Uterus (tissue), 2 donors: ENCODE measurements around the gene CCNY.

Experiments
- POLR2A ChIP-seq, 2 donors: fragments of 450-650 bp; IDR thresholded peaks; one replicate each; pipeline ENCODE4 v1.6.1; 2016; ENCODE audit warnings: antibody characterized with exemption in 2 of 2, mild to moderate bottlenecking in 1 of 2, moderate library complexity in 1 of 2
- TF ChIP-seq, protein P1 (sequence below), 4 experiments: fragments of 200-600 bp in 2 of 4; fragments of 450-650 bp in 2 of 4; sonication (generic) in 2 of 4; IDR thresholded peaks; one replicate each; pipeline ENCODE4 v1.5.1; 2016 to 2019; ENCODE audit warnings: antibody characterized with exemption in 4 of 4, mild to moderate bottlenecking in 2 of 4, moderate library complexity in 1 of 4

DNA sequence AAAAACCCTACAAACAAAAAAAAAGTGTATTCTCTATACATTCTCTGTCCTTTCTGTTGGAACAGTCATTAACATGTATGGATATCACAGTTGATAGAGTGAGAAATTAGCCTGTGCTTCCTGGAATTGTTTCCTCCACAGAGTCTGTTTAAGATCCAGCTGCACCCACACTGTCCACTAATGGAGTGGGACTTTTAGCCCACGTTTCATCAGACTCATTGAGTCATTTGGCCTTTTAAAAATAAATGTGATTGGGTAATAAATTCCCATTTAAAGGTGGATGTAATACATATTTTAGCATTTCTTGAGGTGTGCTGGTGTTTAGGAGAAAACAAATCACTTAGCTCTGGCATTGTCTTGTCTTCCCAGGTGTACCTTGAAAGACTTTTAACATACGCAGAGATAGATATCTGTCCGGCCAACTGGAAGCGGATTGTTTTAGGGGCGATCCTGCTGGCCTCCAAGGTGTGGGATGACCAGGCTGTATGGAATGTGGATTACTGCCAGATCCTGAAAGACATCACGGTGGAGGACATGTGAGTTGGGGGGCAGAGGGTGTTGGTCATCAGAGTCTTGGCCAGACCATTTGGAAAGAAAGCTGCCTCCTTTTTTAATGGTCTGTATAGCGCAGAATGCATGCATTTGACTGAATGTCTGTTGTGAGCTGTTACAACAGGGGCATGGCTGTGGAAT lies 216.5 kb downstream of the CCNY start:
- TF ChIP-seq, protein P1, sequence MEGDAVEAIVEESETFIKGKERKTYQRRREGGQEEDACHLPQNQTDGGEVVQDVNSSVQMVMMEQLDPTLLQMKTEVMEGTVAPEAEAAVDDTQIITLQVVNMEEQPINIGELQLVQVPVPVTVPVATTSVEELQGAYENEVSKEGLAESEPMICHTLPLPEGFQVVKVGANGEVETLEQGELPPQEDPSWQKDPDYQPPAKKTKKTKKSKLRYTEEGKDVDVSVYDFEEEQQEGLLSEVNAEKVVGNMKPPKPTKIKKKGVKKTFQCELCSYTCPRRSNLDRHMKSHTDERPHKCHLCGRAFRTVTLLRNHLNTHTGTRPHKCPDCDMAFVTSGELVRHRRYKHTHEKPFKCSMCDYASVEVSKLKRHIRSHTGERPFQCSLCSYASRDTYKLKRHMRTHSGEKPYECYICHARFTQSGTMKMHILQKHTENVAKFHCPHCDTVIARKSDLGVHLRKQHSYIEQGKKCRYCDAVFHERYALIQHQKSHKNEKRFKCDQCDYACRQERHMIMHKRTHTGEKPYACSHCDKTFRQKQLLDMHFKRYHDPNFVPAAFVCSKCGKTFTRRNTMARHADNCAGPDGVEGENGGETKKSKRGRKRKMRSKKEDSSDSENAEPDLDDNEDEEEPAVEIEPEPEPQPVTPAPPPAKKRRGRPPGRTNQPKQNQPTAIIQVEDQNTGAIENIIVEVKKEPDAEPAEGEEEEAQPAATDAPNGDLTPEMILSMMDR (IDR thresholded peaks at IDR 0.05), result no peak
- no peak for TF ChIP-seq POLR2A (IDR thresholded peaks at IDR 0.05)
